Gastrocnemius medialis (tissue), 4 donors: ENCODE measurements around the gene ANKRD63. TPM values are rescaled to one million over a fixed set of nuclear protein-coding genes. Genes with fewer than 3 reads are reported as not detected.

Source experiments
- ATAC-seq, 2 donors: fragments of 150-250 bp; one replicate each; pipeline ENCODE4 v1.9.1; 2016
- DNase-seq, 2 donors: peaks; one replicate each; pipeline ENCODE4 v3.0.0-alpha.2; 2019
- H3K27ac ChIP-seq, 4 donors: fragments of 200-600 bp; sonication (generic); 1 replicate in 1 of 4; 2 replicates in 3 of 4; pipeline ENCODE4 v1.5.1; 2016 to 2018; ENCODE audit warnings: mild to moderate bottlenecking in 2 of 4, moderate library complexity in 1 of 4
- H3K27me3 ChIP-seq, 3 donors: fragments of 200-600 bp; sonication (generic) in 2 of 3; 1 replicate in 1 of 3; 2 replicates in 2 of 3; pipeline versions ENCODE4 v1.5.1 to v1.6.0; 2016 to 2019; ENCODE audit warnings: mild to moderate bottlenecking in 1 of 3, moderate library complexity in 1 of 3
- H3K36me3 ChIP-seq, 2 donors: fragments of 200-600 bp; sonication (generic) in 1 of 2; one replicate each; pipeline ENCODE4 v1.5.1; 2017 to 2018
- H3K4me1 ChIP-seq, 2 donors: fragments of 200-600 bp; sonication (generic) in 1 of 2; one replicate each; pipeline ENCODE4 v1.5.1; 2016 to 2017; ENCODE audit warnings: mild to moderate bottlenecking in 2 of 2
- H3K4me3 ChIP-seq, 4 donors: fragments of 200-600 bp; sonication (generic) in 3 of 4; 1 replicate in 1 of 4; 2 replicates in 3 of 4; pipeline ENCODE4 v1.5.1; 2016 to 2019; ENCODE audit warnings: mild to moderate bottlenecking in 2 of 4
- H3K9me3 ChIP-seq, 3 donors: fragments of 200-600 bp; sonication (generic) in 2 of 3; 1 replicate in 1 of 3; 2 replicates in 2 of 3; pipeline ENCODE4 v1.5.1; 2016 to 2019
- POLR2A ChIP-seq, 2 donors: fragments of 450-650 bp; IDR thresholded peaks; one replicate each; pipeline ENCODE4 v1.6.1; 2017; ENCODE audit warnings: antibody characterized with exemption in 2 of 2, mild to moderate bottlenecking in 2 of 2, moderate library complexity in 2 of 2
- in situ Hi-C, 4 donors: fragments of 200-750 bp; cut with MboI; loops; one replicate each; pipeline versions ENCODE4 v1.15.0 to v1.8.0; 2017; ENCODE audit warnings: low sequenced_read_pairs in 4 of 4
- intact Hi-C: fragments of 100-400 bp; cut with DNase I; formaldehyde crosslinking; loops from one replicate; pipeline ENCODE4 v1.15.1; 2023; ENCODE audit warnings: low total_unique reads
- total RNA-seq, 4 donors: library from RNA; depleted of rRNA; stranded (reverse); fragments of >200 nt; gene quantifications; one replicate each; pipeline versions ENCODE4 v1.1.0 to v1.2.3, GENCODE V29; 2016
- TF ChIP-seq, protein P1 (sequence below), 5 experiments: fragments of 450-650 bp in 3 of 5; fragments of 200-600 bp in 2 of 5; sonication (generic) in 2 of 5; IDR thresholded peaks in 4 of 5; conservative IDR thresholded peaks in 1 of 5; 1 replicate in 4 of 5; 2 replicates in 1 of 5; pipeline ENCODE4 v1.5.1; 2016 to 2019; ENCODE audit warnings: antibody characterized with exemption in 5 of 5, mild to moderate bottlenecking in 3 of 5, moderate library complexity in 3 of 5

Gene ANKRD63
- total RNA-seq, 4 donors from 2014 or later: not detected

DNA sequence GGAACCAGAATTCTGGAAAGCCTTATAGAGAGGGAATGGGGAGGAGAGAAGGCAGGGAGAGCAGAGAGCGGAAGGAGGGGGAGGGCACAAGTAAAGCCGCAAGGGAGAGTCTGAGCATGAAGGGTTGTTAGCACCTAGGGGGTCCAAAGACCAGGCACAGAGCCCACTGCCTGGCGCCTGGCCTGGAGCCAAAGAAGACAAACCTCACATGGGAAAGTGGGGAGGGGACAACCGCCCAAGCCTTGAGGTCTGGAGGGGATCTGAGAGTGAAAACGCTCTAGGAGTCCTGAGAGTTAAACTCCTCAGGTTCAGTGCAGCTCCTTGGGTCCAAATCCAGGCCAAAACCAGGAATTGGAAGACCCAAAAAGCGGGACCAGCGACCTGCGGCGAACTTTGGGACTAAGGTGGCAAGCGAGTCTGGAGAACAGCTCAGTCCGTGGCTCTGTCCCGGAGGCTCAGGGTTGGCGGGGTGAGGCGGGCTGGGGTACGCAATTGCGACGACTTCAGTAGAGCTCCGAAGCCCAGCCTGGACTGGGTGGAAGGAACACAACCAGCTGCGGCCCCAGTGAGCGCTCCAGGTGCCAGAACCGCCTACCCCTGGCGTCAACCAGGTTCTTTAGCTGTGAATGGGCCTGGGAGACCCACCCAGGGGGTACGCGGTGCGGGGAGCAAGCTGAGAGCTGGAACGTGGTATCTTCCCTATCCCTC lies 39.8 kb upstream of the ANKRD63 start:
- in situ Hi-C loops: no loop called here

DNA sequence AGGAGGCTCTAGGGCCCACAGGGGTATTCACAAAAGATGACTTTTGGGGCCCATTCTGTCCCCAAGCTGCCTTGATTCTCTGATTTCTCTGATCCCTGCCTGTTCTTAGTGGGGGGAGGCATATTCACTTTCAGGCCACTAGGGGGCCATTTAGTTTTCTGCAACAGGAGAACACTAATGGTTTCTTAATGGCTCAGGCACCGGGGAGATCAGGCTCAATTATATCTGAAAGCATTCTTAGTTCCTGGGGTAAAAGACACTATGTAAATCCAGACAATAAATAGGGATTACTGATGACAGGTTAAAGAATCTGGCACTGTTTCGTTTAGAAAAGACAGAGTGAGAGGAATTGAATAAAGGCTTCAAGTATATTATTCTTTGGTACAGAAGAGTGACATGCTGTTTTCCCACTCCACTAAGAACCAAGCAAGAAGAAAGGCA lies 38.1 kb upstream of the ANKRD63 start:
- in situ Hi-C loops (no loop called here), intact Hi-C loops (loop anchor here (5.0 kb wide), 1 partner anchor 86 kb away; the partner anchor contains the start of gene IVD)
- peak in 1 of 2 donors; percentile 48 for DNase-seq
- Histone ChIP-seq H3K27ac (peak overlapping the region in 3 of 4 donors; percentile 48 to 84 (median 50)), H3K9me3 (no peaks in the 10 kb centered on the region), H3K36me3 (no peaks in the 10 kb centered on the region), H3K4me3 (no peak overlapping the region), H3K4me1 (peaks cover 19 to 22% of the 10 kb centered on the region in 2 donors), H3K27me3 (no peaks in the 10 kb centered on the region)
- peak; percentile 35 to 46 for ATAC-seq
- TF ChIP-seq POLR2A (IDR thresholded peaks at IDR 0.05): no peak
- TF ChIP-seq, protein P1, sequence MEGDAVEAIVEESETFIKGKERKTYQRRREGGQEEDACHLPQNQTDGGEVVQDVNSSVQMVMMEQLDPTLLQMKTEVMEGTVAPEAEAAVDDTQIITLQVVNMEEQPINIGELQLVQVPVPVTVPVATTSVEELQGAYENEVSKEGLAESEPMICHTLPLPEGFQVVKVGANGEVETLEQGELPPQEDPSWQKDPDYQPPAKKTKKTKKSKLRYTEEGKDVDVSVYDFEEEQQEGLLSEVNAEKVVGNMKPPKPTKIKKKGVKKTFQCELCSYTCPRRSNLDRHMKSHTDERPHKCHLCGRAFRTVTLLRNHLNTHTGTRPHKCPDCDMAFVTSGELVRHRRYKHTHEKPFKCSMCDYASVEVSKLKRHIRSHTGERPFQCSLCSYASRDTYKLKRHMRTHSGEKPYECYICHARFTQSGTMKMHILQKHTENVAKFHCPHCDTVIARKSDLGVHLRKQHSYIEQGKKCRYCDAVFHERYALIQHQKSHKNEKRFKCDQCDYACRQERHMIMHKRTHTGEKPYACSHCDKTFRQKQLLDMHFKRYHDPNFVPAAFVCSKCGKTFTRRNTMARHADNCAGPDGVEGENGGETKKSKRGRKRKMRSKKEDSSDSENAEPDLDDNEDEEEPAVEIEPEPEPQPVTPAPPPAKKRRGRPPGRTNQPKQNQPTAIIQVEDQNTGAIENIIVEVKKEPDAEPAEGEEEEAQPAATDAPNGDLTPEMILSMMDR (IDR thresholded peaks at IDR 0.05 in 4 of 5, conservative IDR thresholded peaks at IDR 0.05 in 1 of 5): peak; percentile 83 to 92 (median 86)

More for the DNA sequence above, 39.8 kb upstream of the ANKRD63 start:
- DNase-seq (no peak), ATAC-seq (no peak)
- intact Hi-C loops: loop anchor here (1.0 to 5.0 kb wide), 4 partner anchors 17 to 100 kb away; partner anchors contain the start of gene IVD
- Histone ChIP-seq H3K9me3 (no peaks in the 10 kb centered on the region), H3K4me3 (peak overlapping the region; percentile 37 to 63 (median 51)), H3K27ac (peak overlapping the region; percentile 70 to 88 (median 82)), H3K4me1 (peaks cover 25 to 26% of the 10 kb centered on the region in 2 donors), H3K36me3 (peaks cover 0 to 8% of the 10 kb centered on the region in 2 donors), H3K27me3 (no peaks in the 10 kb centered on the region)
- no peak for TF ChIP-seq POLR2A (IDR thresholded peaks at IDR 0.05)
- TF ChIP-seq, protein P1 (IDR thresholded peaks at IDR 0.05 in 4 of 5, conservative IDR thresholded peaks at IDR 0.05 in 1 of 5): no peak

DNA sequence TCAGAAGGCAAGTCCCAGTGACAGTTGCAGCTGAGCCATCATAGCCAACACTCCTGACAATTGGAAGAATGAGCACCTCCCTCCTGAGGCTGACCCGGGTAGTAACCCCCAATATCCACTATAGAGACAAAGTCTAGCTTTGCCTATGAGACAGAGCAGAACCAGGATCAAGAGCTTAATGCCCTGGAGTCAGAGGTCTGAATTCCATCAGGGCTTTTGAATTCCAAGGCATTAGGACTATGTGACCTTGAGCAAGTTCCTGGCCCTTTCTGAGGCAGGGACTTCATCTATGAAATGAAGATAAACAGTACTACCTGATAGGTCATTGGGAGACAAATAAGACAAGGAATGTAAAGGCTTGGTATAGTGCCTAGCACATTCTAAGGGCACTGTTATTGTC lies 37.5 kb upstream of the ANKRD63 start:
- H3K4me1 ChIP-seq: peaks cover 14 to 16% of the 10 kb centered on the region in 2 donors
- intact Hi-C loops: loop anchor here (5.0 kb wide), 1 partner anchor 87 kb away; the partner anchor contains the start of gene IVD
- no peak for ATAC-seq
- no peaks in the 10 kb centered on the region for H3K27me3 ChIP-seq
- H3K36me3 ChIP-seq: no peaks in the 10 kb centered on the region
- no peak for DNase-seq
- TF ChIP-seq POLR2A (IDR thresholded peaks at IDR 0.05): no peak
- TF ChIP-seq, protein P1 (IDR thresholded peaks at IDR 0.05 in 4 of 5, conservative IDR thresholded peaks at IDR 0.05 in 1 of 5): no peak
- H3K9me3 ChIP-seq: no peaks in the 10 kb centered on the region
- in situ Hi-C loops: no loop called here
- no peak overlapping the region for H3K27ac ChIP-seq
- H3K4me3 ChIP-seq: no peak overlapping the region

DNA sequence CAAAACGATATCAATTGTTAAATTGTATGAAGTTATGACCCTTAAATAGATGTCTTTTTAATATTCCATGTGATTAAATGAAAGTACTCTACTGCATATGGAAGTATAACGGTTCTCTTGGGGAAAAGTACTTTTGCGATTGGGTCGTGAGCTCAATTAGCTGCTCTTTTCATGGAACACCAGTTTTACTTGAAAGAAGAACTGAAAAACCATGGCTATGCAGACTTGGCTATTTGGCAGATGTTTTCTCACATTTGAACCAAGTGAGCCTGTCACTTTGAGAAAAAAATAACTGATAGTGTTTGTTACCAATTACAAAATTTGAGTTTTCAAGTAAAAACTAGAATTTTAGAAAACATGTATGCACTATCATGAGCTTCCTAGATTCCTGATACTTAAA lies 34.7 kb upstream of the ANKRD63 start:
- Histone ChIP-seq H3K27me3 (no peaks in the 10 kb centered on the region), H3K9me3 (no peaks in the 10 kb centered on the region), H3K27ac (no peak overlapping the region), H3K4me1 (peaks cover under 1 to 8% of the 10 kb centered on the region in 2 donors), H3K4me3 (no peak overlapping the region), H3K36me3 (no peaks in the 10 kb centered on the region)
- TF ChIP-seq POLR2A (IDR thresholded peaks at IDR 0.05): no peak
- TF ChIP-seq, protein P1 (IDR thresholded peaks at IDR 0.05 in 4 of 5, conservative IDR thresholded peaks at IDR 0.05 in 1 of 5): no peak
- ATAC-seq (no peak), DNase-seq (no peak)
- intact Hi-C loops (no loop called here), in situ Hi-C loops (loop anchor here in 2 of 4 donors (10.0 kb wide), 1 partner anchor 107 kb away; no protein-coding TSS in a partner anchor)
